GM23338 (cell line): ENCODE data around the gene C1QA. TPM values are rescaled to one million over a fixed set of nuclear protein-coding genes. Genes with fewer than 3 reads are reported as not detected.

Source experiments
- ATAC-seq: fragments of 200-7000 bp; cut with Tn5 transposase; 3 replicates; pipeline ENCODE4 v1.9.1; 2020
- DNase-seq: peaks from one replicate; pipeline ENCODE4 v3.0.0-alpha.2; 2015; ENCODE audit warnings: low spot score
- H2AFZ ChIP-seq: fragments of 200-600 bp; sonication (generic); 2 replicates; pipeline ENCODE4 v1.8.0; 2016; ENCODE audit warnings: antibody characterized with exemption, mild to moderate bottlenecking, moderate library complexity
- H3F3A ChIP-seq: fragments of 200-600 bp; sonication (generic); replicated peaks from 2 replicates; pipeline ENCODE4 v1.8.0; 2017; ENCODE audit warnings: antibody characterized with exemption, mixed run types, low read depth
- H3K27ac ChIP-seq: fragments of 200-600 bp; sonication (generic); 2 replicates; pipeline ENCODE4 v1.6.1; 2016; ENCODE audit warnings: low read depth
- H3K27me3 ChIP-seq: fragments of 200-600 bp; sonication (generic); 2 replicates; pipeline ENCODE4 v1.8.0; 2016; ENCODE audit warnings: mild to moderate bottlenecking, mixed run types, moderate library complexity; ENCODE audit not compliant: insufficient read depth
- H3K36me3 ChIP-seq: fragments of 200-600 bp; sonication (generic); 2 replicates; pipeline ENCODE4 v1.8.0; 2016; ENCODE audit warnings: mild to moderate bottlenecking; ENCODE audit not compliant: insufficient read depth
- H3K4me1 ChIP-seq: fragments of 200-600 bp; sonication (generic); 2 replicates; pipeline ENCODE4 v1.8.0; 2016; ENCODE audit warnings: mild to moderate bottlenecking, moderate library complexity; ENCODE audit not compliant: insufficient read depth
- H3K4me2 ChIP-seq: fragments of 200-600 bp; sonication (generic); 2 replicates; pipeline ENCODE4 v1.7.1; 2017; ENCODE audit warnings: mixed run types
- H3K4me3 ChIP-seq: fragments of 200-600 bp; sonication (generic); 2 replicates; pipeline ENCODE4 v1.6.1; 2016; ENCODE audit warnings: mixed run types
- H3K79me2 ChIP-seq: fragments of 200-600 bp; sonication (generic); replicated peaks from 2 replicates; pipeline ENCODE4 v1.8.0; 2017; ENCODE audit warnings: mild to moderate bottlenecking; ENCODE audit not compliant: insufficient read depth
- H3K9me2 ChIP-seq: fragments of 200-600 bp; sonication (generic); 2 replicates; pipeline ENCODE4 v1.8.0; 2017; ENCODE audit not compliant: insufficient read depth
- H4K20me1 ChIP-seq: fragments of 200-600 bp; sonication (generic); replicated peaks from 2 replicates; pipeline ENCODE4 v1.8.0; 2017; ENCODE audit warnings: mild to moderate bottlenecking; ENCODE audit not compliant: insufficient read depth
- H3K27ac Mint-ChIP-seq: 2 replicates; pipeline ENCODE4 v1.8.0; 2020; ENCODE audit warnings: inconsistent platforms, mild to moderate bottlenecking, moderate library complexity, mixed read lengths
- H3K27me3 Mint-ChIP-seq: 3 replicates; pipeline ENCODE4 v1.8.0; 2022; ENCODE audit warnings: low read depth, mild to moderate bottlenecking, moderate library complexity, mixed read lengths, inconsistent platforms; ENCODE audit not compliant: insufficient read depth, poor library complexity
- H3K36me3 Mint-ChIP-seq: 3 replicates; pipeline ENCODE4 v1.8.0; 2021; ENCODE audit warnings: low read depth, mild to moderate bottlenecking, inconsistent platforms, moderate library complexity, mixed read lengths
- H3K4me1 Mint-ChIP-seq: 3 replicates; pipeline ENCODE4 v1.8.0; 2020; ENCODE audit warnings: mild to moderate bottlenecking, inconsistent platforms, mixed read lengths
- H3K4me3 Mint-ChIP-seq: 3 replicates; pipeline ENCODE4 v1.8.0; 2021; ENCODE audit warnings: moderate library complexity, mild to moderate bottlenecking, inconsistent platforms, mixed read lengths
- H3K9me3 Mint-ChIP-seq: 3 replicates; pipeline ENCODE4 v1.8.0; 2020; ENCODE audit warnings: moderate library complexity, mild to moderate bottlenecking, inconsistent platforms, mixed read lengths
- CTCF ChIP-seq, 2 experiments: fragments of 200-600 bp in 1 of 2; sonication (generic) in 1 of 2; conservative IDR thresholded peaks; 2 replicates each; pipeline versions ENCODE4 v1.5.1 to v1.6.1; 2016 to 2017; ENCODE audit warnings: antibody characterized with exemption in 2 of 2, low read depth in 2 of 2, mild to moderate bottlenecking in 2 of 2, moderate library complexity in 1 of 2
- ETS1 ChIP-seq: IDR thresholded peaks from 2 replicates; pipeline ENCODE4 v1.6.1; 2016; ENCODE audit warnings: antibody characterized with exemption
- EZH2phosphoT487 ChIP-seq: fragments of 200-600 bp; sonication (generic); IDR thresholded peaks from one replicate; pipeline ENCODE4 v1.8.1; 2018; ENCODE audit warnings: antibody characterized with exemption; ENCODE audit not compliant: unreplicated experiment
- JUNB ChIP-seq: IDR thresholded peaks from one replicate; pipeline ENCODE4 v1.6.1; 2016; ENCODE audit warnings: antibody characterized with exemption; ENCODE audit not compliant: unreplicated experiment
- NANOG ChIP-seq: IDR thresholded peaks from 2 replicates; pipeline ENCODE4 v1.6.1; 2016; ENCODE audit warnings: antibody characterized with exemption, borderline replicate concordance
- POLR2AphosphoS5 ChIP-seq: IDR thresholded peaks from 2 replicates; pipeline ENCODE4 v1.6.1; 2016; ENCODE audit warnings: antibody characterized with exemption, low read depth
- STAT1 ChIP-seq: IDR thresholded peaks from one replicate; pipeline ENCODE4 v1.6.1; 2016; ENCODE audit warnings: antibody characterized with exemption; ENCODE audit not compliant: unreplicated experiment
- ZNF114 ChIP-seq: fragments of 250-450 bp; sonication (Bioruptor Pico); IDR thresholded peaks from 2 replicates; pipeline ENCODE4 v1.5.0; 2020; ENCODE audit warnings: mild to moderate bottlenecking, moderate library complexity
- ZNF331 ChIP-seq: fragments of 250-450 bp; sonication (Bioruptor Pico); IDR thresholded peaks from 2 replicates; pipeline ENCODE4 v1.5.0; 2020; ENCODE audit warnings: low read depth, mild to moderate bottlenecking, moderate library complexity
- ZNF462 ChIP-seq: fragments of 250-450 bp; sonication (Bioruptor Pico); IDR thresholded peaks from 2 replicates; pipeline ENCODE4 v1.5.0; 2020; ENCODE audit warnings: mild to moderate bottlenecking, moderate library complexity
- polyA plus RNA-seq: library from polyadenylated mRNA; unstranded; fragments of >200 nt; fragmentation: Nextera tagmentation; extraction: Ambion mirVana; gene quantifications from 2 replicates; pipeline ENCODE4 v1.2.1, GENCODE V29; 2016
- total RNA-seq: library from RNA; depleted of rRNA; stranded (reverse); fragments of >200 nt; shearing (Covaris generic); gene quantifications from 2 replicates; pipeline ENCODE4 v1.2.3, GENCODE V29; 2014

Gene C1QA
- total and polyA plus RNA-seq, 2 experiments from 2014 or later = not detected

- Histone ChIP-seq H3K27me3 (no peaks in the 10 kb centered on the region), H3K4me1 (no peaks in the 10 kb centered on the region), H3F3A (no peaks in the 10 kb centered on the region; the same call in 1 of the 2 replicates), H3K36me3 (no peaks in the 10 kb centered on the region), H3K27ac (no peak overlapping the region), H3K4me3 (no peak overlapping the region), H2AFZ (no peak overlapping the region), H4K20me1 (no peaks in the 10 kb centered on the region), H3K9me2 (no peaks in the 10 kb centered on the region), H3K79me2 (no peaks in the 10 kb centered on the region), H3K4me2 (no peak overlapping the region)
- DNase-seq (no peak), ATAC-seq (no peak)
- Mint-ChIP-seq H3K9me3 (no peaks in the 10 kb centered on the region), H3K27me3 (peaks cover 8% of the 10 kb centered on the region), H3K36me3 (no peaks in the 10 kb centered on the region), H3K4me1 (no peaks in the 10 kb centered on the region), H3K4me3 (no peak overlapping the region), H3K27ac (no peak overlapping the region)
- TF ChIP-seq NANOG = no peak
- no peak for TF ChIP-seq EZH2phosphoT487
- TF ChIP-seq ZNF331 (CRISPR knock-in tag) = no peak
- no peak for TF ChIP-seq JUNB
- TF ChIP-seq POLR2AphosphoS5 = no peak
- no peak for TF ChIP-seq STAT1
- no peak for TF ChIP-seq ETS1
- no peak for TF ChIP-seq CTCF (conservative IDR thresholded peaks at IDR 0.05; ENCODE audit: low read depth in 2 of 2)
Measured at GRCh38 chr1:22651941-22652856, 15.8 kb downstream of the C1QA start.

- Histone ChIP-seq H2AFZ (no peak within 1 kb of the TSS), H3K9me2 (no peaks in the 10 kb centered on the region), H3K4me2 (no peak within 1 kb of the TSS), H3K79me2 (no peaks in the 10 kb centered on the region), H4K20me1 (no peaks in the 10 kb centered on the region), H3K27me3 (no peaks in the 10 kb centered on the region), H3K4me1 (no peaks in the 10 kb centered on the region), H3F3A (no peaks in the 10 kb centered on the region; the same call in 1 of the 2 replicates), H3K36me3 (no peaks in the 10 kb centered on the region), H3K4me3 (no peak within 1 kb of the TSS), H3K27ac (no peak within 1 kb of the TSS)
- H3K27me3 Mint-ChIP-seq = peaks cover 7% of the 10 kb centered on the region
- H3K4me3 Mint-ChIP-seq = no peak within 1 kb of the TSS
- H3K9me3 Mint-ChIP-seq = no peaks in the 10 kb centered on the region
- no peak for DNase-seq
- no peaks in the 10 kb centered on the region for H3K36me3 Mint-ChIP-seq
- H3K27ac Mint-ChIP-seq = no peak within 1 kb of the TSS
- no peak for ATAC-seq
- no peaks in the 10 kb centered on the region for H3K4me1 Mint-ChIP-seq
- TF ChIP-seq STAT1 (no peak), ZNF462 (CRISPR knock-in tag) (no peak), POLR2AphosphoS5 (no peak), ZNF114 (CRISPR knock-in tag) (no peak), ETS1 (no peak)
Measured at GRCh38 chr1:22652881-22653316, 16.5 kb downstream of the C1QA start, which contains the start of gene C1QB. Gene C1QB (plus strand): TSS chr1:22653236. CDS start chr1:22659463, 6,227 bp downstream.
